Bronchial epithelial cell (primary cell): ENCODE measurements around the gene VAV2. TPM values are rescaled to one million over a fixed set of nuclear protein-coding genes. Genes with fewer than 3 reads are reported as not detected.

ENCODE experiments used
- DNase-seq: peaks from one replicate; pipeline ENCODE4 v3.0.0-alpha.2; 2010; ENCODE audit warnings: low read depth
- FAIRE-seq: peaks from 2 replicates; lab custom pipeline; 2011; peaks lifted over from hg19 to GRCh38; lab: Jason Lieb, UNC
- H3K27me3 ChIP-seq: 2 replicates; pipeline ENCODE4 v1.5.1; 2011; ENCODE audit warnings: low read length; ENCODE audit not compliant: control insufficient read depth, insufficient read depth
- H3K36me3 ChIP-seq: 2 replicates; pipeline ENCODE4 v1.5.1; 2011; ENCODE audit warnings: low read length; ENCODE audit not compliant: control insufficient read depth, insufficient read depth
- H3K4me3 ChIP-seq: 2 replicates; pipeline ENCODE4 v1.5.1; 2011; ENCODE audit warnings: mild to moderate bottlenecking, low read depth, low read length, control low read depth
- total RNA-seq: library from RNA; depleted of rRNA; stranded (reverse); fragments of >200 nt; gene quantifications from 2 replicates; pipeline ENCODE4 v1.2.1, GENCODE V29; 2014
- TF ChIP-seq, protein P1 (sequence below): IDR thresholded peaks from 2 replicates; pipeline ENCODE4 v1.5.1; 2011; ENCODE audit warnings: mild to moderate bottlenecking, moderate library complexity, low read length, control low read depth, inconsistent platforms; ENCODE audit not compliant: insufficient read depth, severe bottlenecking

VAV2 gene
- total RNA-seq, 1 donor from 2014 or later = 46.6 TPM

DNA sequence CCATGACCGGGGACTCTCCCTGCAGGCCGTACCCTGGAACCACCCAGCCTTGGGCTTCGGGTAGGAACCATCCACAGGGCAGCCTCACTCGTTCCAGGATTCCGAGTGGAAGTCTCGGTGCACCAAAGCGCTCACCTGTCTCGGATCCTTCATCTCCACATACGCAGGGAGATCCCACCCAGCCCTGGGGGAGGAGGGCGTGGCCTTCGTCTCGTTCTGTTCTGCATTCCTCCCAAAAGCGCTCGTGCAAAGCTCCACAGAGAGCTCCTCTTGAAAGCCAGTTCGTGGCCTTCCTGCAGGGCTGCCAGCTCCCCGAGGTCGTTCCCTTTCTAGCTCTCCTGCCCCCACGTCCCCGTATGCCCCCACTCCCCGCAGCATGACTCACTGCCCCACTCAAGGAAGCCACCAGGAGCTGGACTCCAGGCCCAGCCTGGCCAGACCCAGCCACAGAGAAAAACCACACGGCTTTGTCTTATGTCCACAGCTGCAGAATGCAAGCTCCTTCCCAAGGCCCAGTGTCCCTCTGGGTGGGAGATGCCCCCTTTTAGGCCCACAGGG lies 189.0 kb downstream of the VAV2 start:
- FAIRE-seq = no peak
- no peak overlapping the region for H3K4me3 ChIP-seq
- TF ChIP-seq, protein P1, sequence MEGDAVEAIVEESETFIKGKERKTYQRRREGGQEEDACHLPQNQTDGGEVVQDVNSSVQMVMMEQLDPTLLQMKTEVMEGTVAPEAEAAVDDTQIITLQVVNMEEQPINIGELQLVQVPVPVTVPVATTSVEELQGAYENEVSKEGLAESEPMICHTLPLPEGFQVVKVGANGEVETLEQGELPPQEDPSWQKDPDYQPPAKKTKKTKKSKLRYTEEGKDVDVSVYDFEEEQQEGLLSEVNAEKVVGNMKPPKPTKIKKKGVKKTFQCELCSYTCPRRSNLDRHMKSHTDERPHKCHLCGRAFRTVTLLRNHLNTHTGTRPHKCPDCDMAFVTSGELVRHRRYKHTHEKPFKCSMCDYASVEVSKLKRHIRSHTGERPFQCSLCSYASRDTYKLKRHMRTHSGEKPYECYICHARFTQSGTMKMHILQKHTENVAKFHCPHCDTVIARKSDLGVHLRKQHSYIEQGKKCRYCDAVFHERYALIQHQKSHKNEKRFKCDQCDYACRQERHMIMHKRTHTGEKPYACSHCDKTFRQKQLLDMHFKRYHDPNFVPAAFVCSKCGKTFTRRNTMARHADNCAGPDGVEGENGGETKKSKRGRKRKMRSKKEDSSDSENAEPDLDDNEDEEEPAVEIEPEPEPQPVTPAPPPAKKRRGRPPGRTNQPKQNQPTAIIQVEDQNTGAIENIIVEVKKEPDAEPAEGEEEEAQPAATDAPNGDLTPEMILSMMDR = no peak
- no peaks in the 10 kb centered on the region for H3K27me3 ChIP-seq
- peaks cover 41% of the 10 kb centered on the region for H3K36me3 ChIP-seq
- no peak for DNase-seq

DNA sequence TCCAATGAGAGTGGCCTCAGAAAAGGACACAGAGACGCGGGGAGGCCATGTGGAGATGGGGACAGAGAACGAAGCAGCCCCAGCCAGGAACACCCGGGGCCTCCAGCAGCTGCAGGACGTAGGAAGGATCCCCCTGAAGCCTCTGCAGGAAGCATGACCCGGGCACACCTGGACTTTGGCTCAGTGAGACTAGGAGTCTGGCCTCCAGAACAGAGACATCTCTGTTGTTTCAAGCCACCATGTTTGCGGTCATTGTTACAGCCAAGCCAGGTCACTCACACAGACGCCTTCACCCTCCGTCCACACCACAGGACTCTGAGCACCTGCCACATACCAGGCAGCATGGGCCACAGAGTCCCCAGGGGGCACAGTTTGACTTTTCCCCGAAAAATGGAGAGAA lies 190.4 kb downstream of the VAV2 start:
- FAIRE-seq (no peak), DNase-seq (no peak)
- TF ChIP-seq, protein P1 = no peak
- peaks cover 31% of the 10 kb centered on the region for H3K36me3 ChIP-seq
- H3K4me3 ChIP-seq = no peak overlapping the region
- no peaks in the 10 kb centered on the region for H3K27me3 ChIP-seq

DNA sequence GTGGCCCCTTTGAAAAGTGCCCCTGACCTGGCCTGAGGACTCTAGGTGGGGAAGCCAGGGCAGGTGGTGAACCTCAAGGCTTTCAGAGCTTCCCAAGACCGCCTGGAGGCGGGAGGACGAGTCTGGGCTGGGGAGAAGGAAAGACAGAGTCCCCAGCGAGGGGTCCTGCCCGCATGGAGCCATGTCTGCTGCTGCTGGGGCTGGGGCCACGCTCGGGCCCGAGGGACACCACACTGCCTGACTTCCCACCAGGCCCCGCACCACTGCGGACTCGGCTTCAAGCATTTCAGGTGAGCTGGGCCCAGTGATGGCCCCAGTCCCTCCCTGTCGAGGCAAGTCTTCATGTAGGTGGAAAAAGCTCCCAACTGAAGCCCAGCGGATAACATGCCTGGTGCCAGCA lies 191.9 kb downstream of the VAV2 start:
- TF ChIP-seq, protein P1 = no peak
- Histone ChIP-seq H3K27me3 (no peaks in the 10 kb centered on the region), H3K4me3 (no peak overlapping the region), H3K36me3 (peaks cover 32% of the 10 kb centered on the region)
- FAIRE-seq = no peak
- DNase-seq = no peak

DNA sequence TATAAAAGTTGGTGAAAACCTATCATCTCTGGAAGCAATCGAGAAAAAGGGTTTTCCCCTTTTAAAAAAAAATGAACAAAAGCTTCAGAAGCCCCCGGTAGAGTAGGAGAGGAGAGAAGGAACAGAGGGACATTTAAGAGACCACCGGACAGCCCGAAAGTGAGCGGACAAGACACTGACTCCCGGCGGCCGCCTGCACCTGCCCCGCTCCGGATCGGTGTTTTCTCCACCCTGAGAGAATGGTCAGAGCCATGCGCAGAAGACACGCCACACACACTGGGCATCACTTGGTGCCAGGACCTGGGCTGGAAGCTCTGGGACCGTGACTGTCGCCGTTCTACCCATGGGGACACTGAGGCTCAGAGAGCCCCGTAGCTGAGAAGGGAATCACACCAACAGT lies 192.4 kb downstream of the VAV2 start:
- FAIRE-seq (no peak), DNase-seq (no peak)
- TF ChIP-seq, protein P1 = no peak
- H3K27me3 ChIP-seq = no peaks in the 10 kb centered on the region
- peaks cover 32% of the 10 kb centered on the region for H3K36me3 ChIP-seq
- no peak overlapping the region for H3K4me3 ChIP-seq

DNA sequence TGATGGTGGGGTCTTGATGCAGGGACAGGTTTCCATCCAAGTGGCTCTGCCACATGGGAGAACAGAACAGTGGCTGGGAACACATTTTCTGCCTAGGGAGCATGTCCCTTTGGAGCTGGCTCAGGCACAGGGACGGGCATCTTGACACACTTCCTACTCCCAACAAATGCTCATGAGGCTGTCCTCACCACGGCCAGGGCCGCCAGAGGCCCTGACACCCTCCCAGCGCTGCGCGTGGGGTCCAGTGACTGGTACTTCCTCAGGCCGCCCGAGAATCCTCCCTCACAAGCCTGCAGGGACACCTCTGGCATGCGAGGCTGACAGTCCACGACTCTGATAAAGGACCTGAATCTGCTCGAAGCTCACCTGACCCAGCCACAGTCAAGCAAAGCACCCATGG lies 193.0 kb downstream of the VAV2 start:
- H3K36me3 ChIP-seq = peaks cover 32% of the 10 kb centered on the region
- DNase-seq (no peak), FAIRE-seq (peak; percentile 83)
- TF ChIP-seq, protein P1 = no peak
- no peak overlapping the region for H3K4me3 ChIP-seq
- no peaks in the 10 kb centered on the region for H3K27me3 ChIP-seq

DNA sequence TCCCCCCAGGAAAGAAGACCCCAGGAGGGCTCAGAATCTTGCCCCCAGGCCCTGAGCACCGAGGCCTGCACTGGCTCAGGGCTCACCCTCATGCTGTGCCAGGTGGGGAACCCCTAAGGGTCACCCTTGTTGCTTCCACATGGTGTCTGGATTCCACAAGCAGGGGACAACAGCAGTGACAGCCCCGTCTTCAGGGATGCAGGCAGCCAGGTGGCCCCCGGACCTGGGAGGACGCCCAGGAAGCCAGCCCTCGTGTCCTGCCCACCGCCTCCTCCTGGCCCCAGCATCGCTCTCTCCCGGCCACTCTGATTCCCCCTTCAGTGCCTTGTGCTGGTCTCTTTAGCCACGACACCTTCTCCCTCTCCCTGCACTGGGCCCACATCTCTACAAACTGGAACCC lies 194.0 kb downstream of the VAV2 start:
- no peaks in the 10 kb centered on the region for H3K27me3 ChIP-seq
- TF ChIP-seq, protein P1 = no peak
- FAIRE-seq = no peak

More for the DNA sequence above, 194.0 kb downstream of the VAV2 start:
- Histone ChIP-seq H3K4me3 (no peak overlapping the region), H3K36me3 (peaks cover 32% of the 10 kb centered on the region)
- DNase-seq = no peak
